OCI-LY3 (cell line): ENCODE results near the gene ANKRD29.

Experiments used
- H2AFZ ChIP-seq: fragments of 200-600, 300-600 bp; shearing (Covaris generic); 2 replicates; pipeline ENCODE4 v1.6.0; 2014; ENCODE audit warnings: antibody characterized with exemption, low read depth, low read length
- H3K27ac ChIP-seq: fragments of 200-600, 300-600 bp; sonication (generic); 2 replicates; pipeline ENCODE4 v1.5.1; 2014; ENCODE audit warnings: mild to moderate bottlenecking, low read length, moderate library complexity, mixed read lengths
- H3K27me3 ChIP-seq: fragments of 200-600, 300-600 bp; sonication (generic); 2 replicates; pipeline ENCODE4 v1.6.1; 2014; ENCODE audit warnings: low read depth, low read length, mixed read lengths
- H3K36me3 ChIP-seq: fragments of 200-600, 300-600 bp; sonication (generic); replicated peaks from 2 replicates; pipeline ENCODE3; 2014; ENCODE audit warnings: low read depth, low read length, mixed read lengths
- H3K4me1 ChIP-seq: fragments of 300-600, 200-600 bp; sonication (generic); 2 replicates; pipeline ENCODE4 v1.6.1; 2014; ENCODE audit warnings: low read length, mixed read lengths
- H3K4me2 ChIP-seq: fragments of 200-600, 300-600 bp; sonication (generic); 2 replicates; pipeline ENCODE4 v1.6.1; 2014; ENCODE audit warnings: low read length, mixed read lengths
- H3K4me3 ChIP-seq: fragments of 300-600, 200-600 bp; sonication (generic); 2 replicates; pipeline ENCODE4 v1.5.1; 2014; ENCODE audit warnings: antibody characterized with exemption, mild to moderate bottlenecking, low read length, moderate library complexity
- H3K79me2 ChIP-seq: fragments of 300-600, 200-600 bp; shearing (Covaris generic); 2 replicates; pipeline ENCODE4 v1.6.1; 2014; ENCODE audit warnings: mild to moderate bottlenecking, low read length, mixed read lengths
- H3K9ac ChIP-seq: fragments of 300-600, 200-600 bp; shearing (Covaris generic); 2 replicates; pipeline ENCODE4 v1.6.0; 2014; ENCODE audit warnings: mild to moderate bottlenecking, low read length, moderate library complexity
- H3K9me3 ChIP-seq: fragments of 200-600, 300-600 bp; shearing (Covaris generic); 2 replicates; pipeline ENCODE4 v1.6.1; 2014; ENCODE audit warnings: low read length, mixed read lengths; ENCODE audit not compliant: insufficient read depth
- H4K20me1 ChIP-seq: fragments of 200-600, 300-600 bp; sonication (generic); 2 replicates; pipeline ENCODE4 v1.6.1; 2016; ENCODE audit warnings: low read length, mixed read lengths; ENCODE audit not compliant: insufficient read depth
- EZH2phosphoT487 ChIP-seq: fragments of 200-600 bp; shearing (Covaris generic); IDR thresholded peaks from 2 replicates; pipeline ENCODE4 v1.6.1; 2018; ENCODE audit warnings: antibody characterized with exemption, mixed run types, low read depth
- TF ChIP-seq, protein P1 (sequence below): fragments of 200-600, 300-600 bp; sonication (generic); IDR thresholded peaks from 2 replicates; pipeline ENCODE4 v1.5.1; 2014; ENCODE audit warnings: antibody characterized with exemption, low read length, low read depth

The ANKRD29 gene

DNA sequence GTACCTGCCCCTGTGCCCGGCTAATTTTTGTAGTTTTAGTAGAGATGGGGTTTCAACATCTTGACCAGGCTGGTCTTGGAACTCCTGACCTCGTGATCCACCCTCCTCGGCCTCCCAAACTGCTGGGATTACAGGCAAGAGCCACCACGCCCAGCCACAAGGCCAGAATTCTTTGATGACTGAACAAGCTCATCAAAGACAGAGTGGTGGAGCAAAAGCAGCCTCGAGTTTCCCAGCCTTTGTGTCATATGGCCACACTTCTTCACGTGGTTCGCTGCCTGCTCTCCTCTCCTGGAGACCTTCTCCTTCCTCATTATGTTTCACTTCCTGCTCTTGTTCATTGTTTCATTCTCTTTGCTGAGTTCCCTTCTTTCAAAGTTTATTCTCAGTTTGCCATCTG lies 66.5 kb downstream of the ANKRD29 start:
- no peaks in the 10 kb centered on the region for H3K9me3 ChIP-seq
- no peaks in the 10 kb centered on the region for H3K36me3 ChIP-seq
- H3K9ac ChIP-seq = no peak overlapping the region
- H3K4me1 ChIP-seq = peaks cover 6% of the 10 kb centered on the region; the same call in 1 of the 2 replicates
- peaks cover 8% of the 10 kb centered on the region; the same call in 1 of the 2 replicates for H3K27me3 ChIP-seq
- H3K27ac ChIP-seq = no peak overlapping the region
- H2AFZ ChIP-seq = no peak overlapping the region
- no peak overlapping the region for H3K4me3 ChIP-seq
- H4K20me1 ChIP-seq = no peaks in the 10 kb centered on the region
- H3K79me2 ChIP-seq = no peaks in the 10 kb centered on the region
- H3K4me2 ChIP-seq = no peak overlapping the region
- no peak for TF ChIP-seq EZH2phosphoT487
- TF ChIP-seq, protein P1, sequence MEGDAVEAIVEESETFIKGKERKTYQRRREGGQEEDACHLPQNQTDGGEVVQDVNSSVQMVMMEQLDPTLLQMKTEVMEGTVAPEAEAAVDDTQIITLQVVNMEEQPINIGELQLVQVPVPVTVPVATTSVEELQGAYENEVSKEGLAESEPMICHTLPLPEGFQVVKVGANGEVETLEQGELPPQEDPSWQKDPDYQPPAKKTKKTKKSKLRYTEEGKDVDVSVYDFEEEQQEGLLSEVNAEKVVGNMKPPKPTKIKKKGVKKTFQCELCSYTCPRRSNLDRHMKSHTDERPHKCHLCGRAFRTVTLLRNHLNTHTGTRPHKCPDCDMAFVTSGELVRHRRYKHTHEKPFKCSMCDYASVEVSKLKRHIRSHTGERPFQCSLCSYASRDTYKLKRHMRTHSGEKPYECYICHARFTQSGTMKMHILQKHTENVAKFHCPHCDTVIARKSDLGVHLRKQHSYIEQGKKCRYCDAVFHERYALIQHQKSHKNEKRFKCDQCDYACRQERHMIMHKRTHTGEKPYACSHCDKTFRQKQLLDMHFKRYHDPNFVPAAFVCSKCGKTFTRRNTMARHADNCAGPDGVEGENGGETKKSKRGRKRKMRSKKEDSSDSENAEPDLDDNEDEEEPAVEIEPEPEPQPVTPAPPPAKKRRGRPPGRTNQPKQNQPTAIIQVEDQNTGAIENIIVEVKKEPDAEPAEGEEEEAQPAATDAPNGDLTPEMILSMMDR = no peak

DNA sequence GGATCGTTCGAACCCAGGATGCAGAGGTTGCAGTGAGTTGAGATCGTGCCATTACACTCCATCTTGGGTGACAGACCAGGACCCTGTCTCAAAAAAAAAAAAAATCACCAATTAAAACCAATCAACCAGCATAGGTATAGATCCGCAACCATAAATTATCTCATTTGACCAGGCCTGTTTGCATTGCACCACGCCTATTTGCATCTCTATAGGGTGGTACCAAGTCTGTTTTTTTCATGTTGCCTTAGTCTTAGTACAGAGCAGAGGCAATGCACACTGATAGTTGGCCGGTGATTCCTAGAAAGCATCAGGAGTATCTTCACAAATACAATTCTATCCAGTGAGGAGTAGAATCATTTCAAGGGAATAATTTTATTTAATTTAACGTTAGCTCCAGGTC lies 67.1 kb downstream of the ANKRD29 start:
- H3K27me3 ChIP-seq = peaks cover 4% of the 10 kb centered on the region; the same call in 1 of the 2 replicates
- H4K20me1 ChIP-seq = no peaks in the 10 kb centered on the region
- H3K4me2 ChIP-seq = no peak overlapping the region
- peaks cover 6% of the 10 kb centered on the region; the same call in 1 of the 2 replicates for H3K4me1 ChIP-seq
- H3K4me3 ChIP-seq = no peak overlapping the region
- no peaks in the 10 kb centered on the region for H3K79me2 ChIP-seq
- H3K9ac ChIP-seq = no peak overlapping the region
- no peaks in the 10 kb centered on the region for H3K9me3 ChIP-seq
- H3K36me3 ChIP-seq = no peaks in the 10 kb centered on the region
- no peak overlapping the region for H3K27ac ChIP-seq
- no peak overlapping the region for H2AFZ ChIP-seq
- TF ChIP-seq EZH2phosphoT487 = no peak
- TF ChIP-seq, protein P1 = no peak

DNA sequence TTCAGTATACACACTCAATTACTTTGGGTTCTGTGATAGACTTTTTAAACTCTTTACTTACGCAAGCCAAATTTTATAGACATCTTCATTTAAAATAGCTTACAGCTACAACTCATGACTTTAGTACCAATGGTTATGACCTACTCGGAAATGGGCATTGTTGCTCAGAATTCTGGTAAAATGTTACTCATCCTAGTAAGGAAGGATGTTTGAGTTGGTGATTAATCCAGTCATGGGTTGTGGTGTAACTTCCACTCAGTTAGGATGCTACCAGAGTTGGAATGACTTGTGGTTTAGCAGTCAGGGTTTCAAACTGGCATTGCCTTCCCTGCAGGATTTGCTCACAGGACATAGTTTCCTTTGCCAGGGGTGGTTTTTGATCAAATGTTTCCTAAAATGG lies 69.0 kb downstream of the ANKRD29 start:
- Histone ChIP-seq H3K36me3 (no peaks in the 10 kb centered on the region), H3K9me3 (no peaks in the 10 kb centered on the region), H3K79me2 (no peaks in the 10 kb centered on the region), H3K4me2 (no peak overlapping the region), H2AFZ (no peak overlapping the region), H3K9ac (no peak overlapping the region), H3K27me3 (peaks cover 5% of the 10 kb centered on the region; the same call in 1 of the 2 replicates), H3K4me3 (no peak overlapping the region), H4K20me1 (no peaks in the 10 kb centered on the region), H3K4me1 (peaks cover 6% of the 10 kb centered on the region; the same call in 1 of the 2 replicates), H3K27ac (no peak overlapping the region)
- TF ChIP-seq, protein P1 = no peak
- no peak for TF ChIP-seq EZH2phosphoT487

DNA sequence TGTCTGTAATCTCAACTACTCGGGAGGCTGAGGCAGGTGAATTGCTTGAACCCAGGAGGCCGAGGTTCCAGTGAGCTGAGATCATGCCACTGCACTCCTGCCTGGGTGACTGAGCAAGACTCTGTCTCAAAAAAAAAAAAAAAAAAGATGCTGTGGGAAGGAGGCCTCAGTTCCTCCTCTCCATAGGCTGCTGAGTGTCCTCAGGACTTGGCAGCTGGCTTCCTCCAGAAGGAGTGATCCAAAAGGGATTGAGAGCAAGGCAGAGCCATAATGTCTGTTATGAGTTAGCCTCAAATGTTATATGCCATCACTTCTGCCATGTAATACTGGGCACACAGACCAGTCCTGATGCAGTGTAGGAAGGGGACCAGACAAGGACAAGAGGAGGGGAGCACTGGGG lies 69.8 kb downstream of the ANKRD29 start:
- Histone ChIP-seq H3K79me2 (no peaks in the 10 kb centered on the region), H4K20me1 (no peaks in the 10 kb centered on the region), H3K4me2 (no peak overlapping the region), H3K9me3 (no peaks in the 10 kb centered on the region), H3K9ac (no peak overlapping the region), H2AFZ (no peak overlapping the region), H3K4me1 (peaks cover 6% of the 10 kb centered on the region; the same call in 1 of the 2 replicates), H3K27ac (no peak overlapping the region), H3K27me3 (peaks cover 7% of the 10 kb centered on the region), H3K4me3 (no peak overlapping the region), H3K36me3 (no peaks in the 10 kb centered on the region)
- no peak for TF ChIP-seq EZH2phosphoT487
- TF ChIP-seq, protein P1 = no peak
